ENCODE results near the gene SYT11. TPM values are rescaled to one million over a fixed set of nuclear protein-coding genes. Genes with fewer than 3 reads are reported as not detected.

The SYT11 gene
- total RNA-seq, 1 experiment from 2014 or later = 6.1 TPM

GRCh38 chr1:155918660-155919059, 59.3 kb downstream of the SYT11 start (continued):
- TF ChIP-seq, protein P1, sequence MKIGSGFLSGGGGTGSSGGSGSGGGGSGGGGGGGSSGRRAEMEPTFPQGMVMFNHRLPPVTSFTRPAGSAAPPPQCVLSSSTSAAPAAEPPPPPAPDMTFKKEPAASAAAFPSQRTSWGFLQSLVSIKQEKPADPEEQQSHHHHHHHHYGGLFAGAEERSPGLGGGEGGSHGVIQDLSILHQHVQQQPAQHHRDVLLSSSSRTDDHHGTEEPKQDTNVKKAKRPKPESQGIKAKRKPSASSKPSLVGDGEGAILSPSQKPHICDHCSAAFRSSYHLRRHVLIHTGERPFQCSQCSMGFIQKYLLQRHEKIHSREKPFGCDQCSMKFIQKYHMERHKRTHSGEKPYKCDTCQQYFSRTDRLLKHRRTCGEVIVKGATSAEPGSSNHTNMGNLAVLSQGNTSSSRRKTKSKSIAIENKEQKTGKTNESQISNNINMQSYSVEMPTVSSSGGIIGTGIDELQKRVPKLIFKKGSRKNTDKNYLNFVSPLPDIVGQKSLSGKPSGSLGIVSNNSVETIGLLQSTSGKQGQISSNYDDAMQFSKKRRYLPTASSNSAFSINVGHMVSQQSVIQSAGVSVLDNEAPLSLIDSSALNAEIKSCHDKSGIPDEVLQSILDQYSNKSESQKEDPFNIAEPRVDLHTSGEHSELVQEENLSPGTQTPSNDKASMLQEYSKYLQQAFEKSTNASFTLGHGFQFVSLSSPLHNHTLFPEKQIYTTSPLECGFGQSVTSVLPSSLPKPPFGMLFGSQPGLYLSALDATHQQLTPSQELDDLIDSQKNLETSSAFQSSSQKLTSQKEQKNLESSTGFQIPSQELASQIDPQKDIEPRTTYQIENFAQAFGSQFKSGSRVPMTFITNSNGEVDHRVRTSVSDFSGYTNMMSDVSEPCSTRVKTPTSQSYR (CRISPR knock-in tag; IDR thresholded peaks at IDR 0.05) = no peak
- no peak for TF ChIP-seq ZNF416 (CRISPR knock-in tag; IDR thresholded peaks at IDR 0.05)
- TF ChIP-seq GTF2I (CRISPR knock-in tag; conservative IDR thresholded peaks at IDR 0.05) = no peak
- no peak for TF ChIP-seq ZNF317 (CRISPR knock-in tag; IDR thresholded peaks at IDR 0.05; ENCODE audit: borderline replicate concordance, low read depth)
- no peak for TF ChIP-seq IRF2 (CRISPR knock-in tag; IDR thresholded peaks at IDR 0.05; ENCODE audit: borderline replicate concordance, low read depth)
- no peak for TF ChIP-seq NFYB (CRISPR knock-in tag; conservative IDR thresholded peaks at IDR 0.05; ENCODE audit: low read depth)
- TF ChIP-seq PRRX2 (CRISPR knock-in tag; IDR thresholded peaks at IDR 0.05) = no peak
- no peak for TF ChIP-seq CREM (CRISPR knock-in tag; IDR thresholded peaks at IDR 0.05)

DNA sequence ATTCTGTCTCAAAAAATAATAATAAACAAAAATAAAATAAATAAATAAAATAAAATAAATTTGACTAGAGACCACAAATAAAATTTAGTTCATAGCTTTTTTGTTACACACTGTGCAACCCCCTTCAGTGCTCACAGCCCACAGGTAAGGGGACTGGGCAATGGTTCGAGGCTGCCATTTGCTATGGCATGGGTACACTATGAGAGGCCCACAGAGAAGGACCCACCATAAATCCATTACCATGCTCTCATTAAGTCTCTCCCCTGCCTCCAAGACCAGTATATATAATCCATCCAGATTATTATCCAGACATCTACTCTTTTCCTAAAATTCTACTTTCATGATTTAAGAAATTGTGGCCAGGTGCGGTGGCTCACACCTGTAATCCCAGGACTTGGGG, 60.4 kb downstream of the SYT11 start:
- no peak overlapping the region for H3K27ac Mint-ChIP-seq
- no peak for DNase-seq (ENCODE audit: low spot score)
- H3K4me3 Mint-ChIP-seq = no peak overlapping the region
- CTCF ChIA-PET = no interaction called here
- no peak for TF ChIP-seq SMAD3 (CRISPR knock-in tag; IDR thresholded peaks at IDR 0.05; ENCODE audit: borderline replicate concordance)
- no peak for TF ChIP-seq ZBTB21 (CRISPR knock-in tag; IDR thresholded peaks at IDR 0.05; ENCODE audit: borderline replicate concordance)
- no peak for TF ChIP-seq NR2C2 (CRISPR knock-in tag; IDR thresholded peaks at IDR 0.05)
- TF ChIP-seq TEAD1 (CRISPR knock-in tag; IDR thresholded peaks at IDR 0.05) = no peak
- TF ChIP-seq HMGA2 (CRISPR knock-in tag; IDR thresholded peaks at IDR 0.05) = 0 out of 2 replicates have a peak, but pooled peaks have one; percentile 7
- TF ChIP-seq ZNF263 (CRISPR knock-in tag; IDR thresholded peaks at IDR 0.05; ENCODE audit: low read depth) = no peak
- no peaks in the 10 kb centered on the region for H3K27me3 Mint-ChIP-seq (ENCODE audit: low read depth)
- no peaks in the 10 kb centered on the region for H3K9me3 Mint-ChIP-seq
- ATAC-seq = no peak
- POLR2A ChIA-PET = no interaction called here
- peaks cover 74% of the 10 kb centered on the region for H3K36me3 Mint-ChIP-seq
- H3K4me1 Mint-ChIP-seq = no peaks in the 10 kb centered on the region

- no peaks in the 10 kb centered on the region for H3K9me3 Mint-ChIP-seq
- no peaks in the 10 kb centered on the region for H3K4me1 Mint-ChIP-seq
- peaks cover 73% of the 10 kb centered on the region for H3K36me3 Mint-ChIP-seq
- no peak for ATAC-seq
- ChIA-PET CTCF (no interaction called here), POLR2A (no interaction called here)
- no peak overlapping the region for H3K4me3 Mint-ChIP-seq
- DNase-seq (ENCODE audit: low spot score) = no peak
- H3K27ac Mint-ChIP-seq = no peak overlapping the region
- H3K27me3 Mint-ChIP-seq (ENCODE audit: low read depth) = no peaks in the 10 kb centered on the region
- no peak for TF ChIP-seq ZNF396 (CRISPR knock-in tag; IDR thresholded peaks at IDR 0.05; ENCODE audit: borderline replicate concordance)
- TF ChIP-seq NFATC4 (CRISPR knock-in tag; IDR thresholded peaks at IDR 0.05) = no peak
- TF ChIP-seq TEAD1 (CRISPR knock-in tag; IDR thresholded peaks at IDR 0.05) = no peak
- TF ChIP-seq, protein P2, sequence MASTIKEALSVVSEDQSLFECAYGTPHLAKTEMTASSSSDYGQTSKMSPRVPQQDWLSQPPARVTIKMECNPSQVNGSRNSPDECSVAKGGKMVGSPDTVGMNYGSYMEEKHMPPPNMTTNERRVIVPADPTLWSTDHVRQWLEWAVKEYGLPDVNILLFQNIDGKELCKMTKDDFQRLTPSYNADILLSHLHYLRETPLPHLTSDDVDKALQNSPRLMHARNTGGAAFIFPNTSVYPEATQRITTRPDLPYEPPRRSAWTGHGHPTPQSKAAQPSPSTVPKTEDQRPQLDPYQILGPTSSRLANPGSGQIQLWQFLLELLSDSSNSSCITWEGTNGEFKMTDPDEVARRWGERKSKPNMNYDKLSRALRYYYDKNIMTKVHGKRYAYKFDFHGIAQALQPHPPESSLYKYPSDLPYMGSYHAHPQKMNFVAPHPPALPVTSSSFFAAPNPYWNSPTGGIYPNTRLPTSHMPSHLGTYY (CRISPR knock-in tag; IDR thresholded peaks at IDR 0.05) = no peak
- TF ChIP-seq CREB1 (CRISPR knock-in tag; IDR thresholded peaks at IDR 0.05) = no peak
- no peak for TF ChIP-seq TCF7 (CRISPR knock-in tag; IDR thresholded peaks at IDR 0.05; ENCODE audit: low read depth)
- TF ChIP-seq MXD4 (CRISPR knock-in tag; IDR thresholded peaks at IDR 0.05; ENCODE audit: borderline replicate concordance) = no peak
- TF ChIP-seq, protein P3, sequence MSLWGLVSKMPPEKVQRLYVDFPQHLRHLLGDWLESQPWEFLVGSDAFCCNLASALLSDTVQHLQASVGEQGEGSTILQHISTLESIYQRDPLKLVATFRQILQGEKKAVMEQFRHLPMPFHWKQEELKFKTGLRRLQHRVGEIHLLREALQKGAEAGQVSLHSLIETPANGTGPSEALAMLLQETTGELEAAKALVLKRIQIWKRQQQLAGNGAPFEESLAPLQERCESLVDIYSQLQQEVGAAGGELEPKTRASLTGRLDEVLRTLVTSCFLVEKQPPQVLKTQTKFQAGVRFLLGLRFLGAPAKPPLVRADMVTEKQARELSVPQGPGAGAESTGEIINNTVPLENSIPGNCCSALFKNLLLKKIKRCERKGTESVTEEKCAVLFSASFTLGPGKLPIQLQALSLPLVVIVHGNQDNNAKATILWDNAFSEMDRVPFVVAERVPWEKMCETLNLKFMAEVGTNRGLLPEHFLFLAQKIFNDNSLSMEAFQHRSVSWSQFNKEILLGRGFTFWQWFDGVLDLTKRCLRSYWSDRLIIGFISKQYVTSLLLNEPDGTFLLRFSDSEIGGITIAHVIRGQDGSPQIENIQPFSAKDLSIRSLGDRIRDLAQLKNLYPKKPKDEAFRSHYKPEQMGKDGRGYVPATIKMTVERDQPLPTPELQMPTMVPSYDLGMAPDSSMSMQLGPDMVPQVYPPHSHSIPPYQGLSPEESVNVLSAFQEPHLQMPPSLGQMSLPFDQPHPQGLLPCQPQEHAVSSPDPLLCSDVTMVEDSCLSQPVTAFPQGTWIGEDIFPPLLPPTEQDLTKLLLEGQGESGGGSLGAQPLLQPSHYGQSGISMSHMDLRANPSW (CRISPR knock-in tag; conservative IDR thresholded peaks at IDR 0.05; ENCODE audit: low read depth) = no peak
- TF ChIP-seq JAZF1 (CRISPR knock-in tag; IDR thresholded peaks at IDR 0.05) = no peak
- TF ChIP-seq, protein P4, sequence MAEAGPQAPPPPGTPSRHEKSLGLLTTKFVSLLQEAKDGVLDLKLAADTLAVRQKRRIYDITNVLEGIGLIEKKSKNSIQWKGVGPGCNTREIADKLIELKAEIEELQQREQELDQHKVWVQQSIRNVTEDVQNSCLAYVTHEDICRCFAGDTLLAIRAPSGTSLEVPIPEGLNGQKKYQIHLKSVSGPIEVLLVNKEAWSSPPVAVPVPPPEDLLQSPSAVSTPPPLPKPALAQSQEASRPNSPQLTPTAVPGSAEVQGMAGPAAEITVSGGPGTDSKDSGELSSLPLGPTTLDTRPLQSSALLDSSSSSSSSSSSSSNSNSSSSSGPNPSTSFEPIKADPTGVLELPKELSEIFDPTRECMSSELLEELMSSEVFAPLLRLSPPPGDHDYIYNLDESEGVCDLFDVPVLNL (CRISPR knock-in tag; IDR thresholded peaks at IDR 0.05; ENCODE audit: borderline replicate concordance, low read depth) = no peak
- TF ChIP-seq NR1H2 (CRISPR knock-in tag; IDR thresholded peaks at IDR 0.05) = no peak
- TF ChIP-seq CTCF (IDR thresholded peaks at IDR 0.05) = no peak
Observed at GRCh38 chr1:155920717-155921116, 61.4 kb downstream of the SYT11 start.
